HepG2 (cell line): Measurements from ENCODE around the gene OSBPL3. TPM values are rescaled to one million over a fixed set of nuclear protein-coding genes. Genes with fewer than 3 reads are reported as not detected.

Experiments
- NAIF1 ChIP-seq: sonication (generic); formaldehyde crosslinking; IDR thresholded peaks from 2 replicates; pipeline ENCODE4 v1.5.0; 2020; ENCODE audit warnings: mild to moderate bottlenecking, missing genetic modification reagents, borderline replicate concordance
- PAF1 ChIP-seq: IDR thresholded peaks from 2 replicates; pipeline ENCODE4 v1.6.1; 2016; ENCODE audit warnings: missing genetic modification reagents, missing compliant biosample characterization
- ZNF781 ChIP-seq: sonication (generic); formaldehyde crosslinking; IDR thresholded peaks from 2 replicates; pipeline ENCODE4 v1.5.1; 2020; ENCODE audit warnings: borderline replicate concordance, mild to moderate bottlenecking, missing genetic modification reagents; ENCODE audit errors: not compliant biosample characterization
- polyA plus RNA-seq, 8 experiments: library from polyadenylated mRNA; depleted of rRNA in 3 of 8; stranded (reverse) in 7 of 8; unstranded in 1 of 8; fragments of >200 nt; fragmentation: Illumina TruSeq in 4 of 8; extraction: Trizol in 4 of 8; gene quantifications; 2 replicates each; pipeline versions ENCODE4 v1.2.1 to v1.2.3, GENCODE V29; 2011 to 2016; ENCODE audit warnings: low read depth in 4 of 8, missing spikeins in 1 of 8, mixed read lengths in 1 of 8; ENCODE audit not compliant: insufficient read depth in 1 of 8
- total RNA-seq, 5 experiments: library from RNA; depleted of rRNA; stranded (reverse); fragments of >200 nt; fragmentation: Illumina TruSeq; extraction: Trizol; gene quantifications; 2 replicates each; pipeline ENCODE4 v1.2.3, GENCODE V29; 2016; ENCODE audit warnings: low read depth in 1 of 5
- TF ChIP-seq, protein P1 (sequence below): sonication (generic); formaldehyde crosslinking; IDR thresholded peaks from 2 replicates; pipeline ENCODE4 v1.5.1; 2020; ENCODE audit warnings: missing genetic modification reagents, mild to moderate bottlenecking, borderline replicate concordance
- TF ChIP-seq, protein P2 (sequence below): sonication (generic); formaldehyde crosslinking; IDR thresholded peaks from 2 replicates; pipeline ENCODE4 v1.4.0; 2020; ENCODE audit warnings: mild to moderate bottlenecking, missing genetic modification reagents
- TF ChIP-seq, protein P3 (sequence below): sonication (generic); formaldehyde crosslinking; IDR thresholded peaks from 2 replicates; pipeline ENCODE4 v1.5.1; 2020; ENCODE audit warnings: mild to moderate bottlenecking, missing genetic modification reagents

Gene OSBPL3
- total and polyA plus RNA-seq, 2 of the 13 experiments (the other 11 are each of a cell fraction or from before 2014, with no cell fraction given): 8.8 to 28.9 TPM

DNA sequence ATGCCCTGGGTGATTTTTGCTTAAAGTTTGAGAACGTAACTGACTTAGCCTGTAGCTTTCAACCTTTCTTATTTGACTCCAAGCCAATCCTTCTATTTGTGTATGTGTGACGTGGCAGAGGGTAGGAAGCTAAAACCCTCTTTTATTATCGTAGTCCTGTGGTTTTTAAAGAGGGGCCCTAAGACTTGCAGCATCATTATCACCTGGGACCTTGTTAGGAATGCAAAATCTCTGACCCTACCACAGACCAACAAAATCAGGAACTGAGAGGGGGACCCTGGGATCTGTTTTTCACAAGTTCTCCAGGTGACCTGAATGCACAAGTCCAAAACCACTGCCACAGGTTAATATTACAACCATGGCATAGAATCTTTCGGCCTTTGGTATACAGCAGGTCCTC, 80.1 kb downstream of the OSBPL3 start (continued):
- TF ChIP-seq, protein P1, sequence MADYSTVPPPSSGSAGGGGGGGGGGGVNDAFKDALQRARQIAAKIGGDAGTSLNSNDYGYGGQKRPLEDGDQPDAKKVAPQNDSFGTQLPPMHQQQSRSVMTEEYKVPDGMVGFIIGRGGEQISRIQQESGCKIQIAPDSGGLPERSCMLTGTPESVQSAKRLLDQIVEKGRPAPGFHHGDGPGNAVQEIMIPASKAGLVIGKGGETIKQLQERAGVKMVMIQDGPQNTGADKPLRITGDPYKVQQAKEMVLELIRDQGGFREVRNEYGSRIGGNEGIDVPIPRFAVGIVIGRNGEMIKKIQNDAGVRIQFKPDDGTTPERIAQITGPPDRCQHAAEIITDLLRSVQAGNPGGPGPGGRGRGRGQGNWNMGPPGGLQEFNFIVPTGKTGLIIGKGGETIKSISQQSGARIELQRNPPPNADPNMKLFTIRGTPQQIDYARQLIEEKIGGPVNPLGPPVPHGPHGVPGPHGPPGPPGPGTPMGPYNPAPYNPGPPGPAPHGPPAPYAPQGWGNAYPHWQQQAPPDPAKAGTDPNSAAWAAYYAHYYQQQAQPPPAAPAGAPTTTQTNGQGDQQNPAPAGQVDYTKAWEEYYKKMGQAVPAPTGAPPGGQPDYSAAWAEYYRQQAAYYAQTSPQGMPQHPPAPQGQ (CRISPR knock-in tag): no peak
- TF ChIP-seq PAF1 (CRISPR knock-in tag) (no peak), NAIF1 (CRISPR knock-in tag) (no peak), ZNF781 (CRISPR knock-in tag) (no peak)
- TF ChIP-seq, protein P2, sequence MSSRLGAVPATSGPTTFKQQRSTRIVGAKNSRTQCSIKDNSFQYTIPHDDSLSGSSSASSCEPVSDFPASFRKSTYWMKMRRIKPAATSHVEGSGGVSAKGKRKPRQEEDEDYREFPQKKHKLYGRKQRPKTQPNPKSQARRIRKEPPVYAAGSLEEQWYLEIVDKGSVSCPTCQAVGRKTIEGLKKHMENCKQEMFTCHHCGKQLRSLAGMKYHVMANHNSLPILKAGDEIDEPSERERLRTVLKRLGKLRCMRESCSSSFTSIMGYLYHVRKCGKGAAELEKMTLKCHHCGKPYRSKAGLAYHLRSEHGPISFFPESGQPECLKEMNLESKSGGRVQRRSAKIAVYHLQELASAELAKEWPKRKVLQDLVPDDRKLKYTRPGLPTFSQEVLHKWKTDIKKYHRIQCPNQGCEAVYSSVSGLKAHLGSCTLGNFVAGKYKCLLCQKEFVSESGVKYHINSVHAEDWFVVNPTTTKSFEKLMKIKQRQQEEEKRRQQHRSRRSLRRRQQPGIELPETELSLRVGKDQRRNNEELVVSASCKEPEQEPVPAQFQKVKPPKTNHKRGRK (CRISPR knock-in tag): no peak
- TF ChIP-seq, protein P3, sequence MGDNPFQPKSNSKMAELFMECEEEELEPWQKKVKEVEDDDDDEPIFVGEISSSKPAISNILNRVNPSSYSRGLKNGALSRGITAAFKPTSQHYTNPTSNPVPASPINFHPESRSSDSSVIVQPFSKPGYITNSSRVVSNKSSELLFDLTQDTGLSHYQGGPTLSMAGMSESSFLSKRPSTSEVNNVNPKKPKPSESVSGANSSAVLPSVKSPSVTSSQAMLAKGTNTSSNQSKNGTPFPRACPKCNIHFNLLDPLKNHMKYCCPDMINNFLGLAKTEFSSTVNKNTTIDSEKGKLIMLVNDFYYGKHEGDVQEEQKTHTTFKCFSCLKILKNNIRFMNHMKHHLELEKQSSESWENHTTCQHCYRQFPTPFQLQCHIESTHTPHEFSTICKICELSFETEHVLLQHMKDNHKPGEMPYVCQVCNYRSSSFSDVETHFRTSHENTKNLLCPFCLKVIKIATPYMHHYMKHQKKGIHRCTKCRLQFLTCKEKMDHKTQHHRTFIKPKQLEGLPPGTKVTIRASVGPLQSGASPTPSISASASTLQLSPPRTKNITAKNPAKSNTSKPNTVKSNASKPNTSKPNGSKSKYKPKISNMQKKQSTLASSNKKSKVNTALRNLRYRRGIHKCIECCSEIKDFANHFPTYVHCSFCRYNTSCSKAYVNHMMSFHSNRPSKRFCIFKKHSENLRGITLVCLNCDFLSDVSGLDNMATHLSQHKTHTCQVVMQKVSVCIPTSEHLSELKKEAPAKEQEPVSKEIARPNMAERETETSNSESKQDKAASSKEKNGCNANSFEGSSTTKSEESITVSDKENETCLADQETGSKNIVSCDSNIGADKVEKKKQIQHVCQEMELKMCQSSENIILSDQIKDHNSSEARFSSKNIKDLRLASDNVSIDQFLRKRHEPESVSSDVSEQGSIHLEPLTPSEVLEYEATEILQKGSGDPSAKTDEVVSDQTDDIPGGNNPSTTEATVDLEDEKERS: no peak
